Uterus (tissue), 4 donors: ENCODE results near the gene GALNT18. TPM values are rescaled to one million over a fixed set of nuclear protein-coding genes. Genes with fewer than 3 reads are reported as not detected.

Experiments used
- DNase-seq, 2 donors: peaks; one replicate each; pipeline ENCODE4 v3.0.0-alpha.2; 2019 to 2020
- H3K27ac ChIP-seq, 2 donors: fragments of 200-600 bp; sonication (generic); 1 replicate in 1 of 2; 2 replicates in 1 of 2; pipeline ENCODE4 v1.5.1; 2016 to 2018
- H3K27me3 ChIP-seq, 2 donors: fragments of 200-600 bp; sonication (generic); one replicate each; pipeline ENCODE4 v1.5.1; 2018 to 2019; ENCODE audit warnings: control low read depth in 1 of 2
- H3K36me3 ChIP-seq, 2 donors: fragments of 200-600 bp; sonication (generic); one replicate each; pipeline ENCODE4 v1.5.1; 2019; ENCODE audit warnings: control low read depth in 1 of 2
- H3K4me1 ChIP-seq, 2 donors: fragments of 200-600 bp; sonication (generic); one replicate each; pipeline ENCODE4 v1.5.1; 2018 to 2019; ENCODE audit warnings: control low read depth in 1 of 2
- H3K4me3 ChIP-seq, 2 donors: fragments of 200-600 bp; sonication (generic); 1 replicate in 1 of 2; 2 replicates in 1 of 2; pipeline ENCODE4 v1.5.1; 2018 to 2019; ENCODE audit warnings: mild to moderate bottlenecking in 1 of 2
- H3K9me3 ChIP-seq, 2 donors: fragments of 200-600 bp; sonication (generic); one replicate each; pipeline ENCODE4 v1.5.1; 2019; ENCODE audit warnings: control low read depth in 1 of 2
- POLR2A ChIP-seq, 2 donors: fragments of 450-650 bp; IDR thresholded peaks; one replicate each; pipeline ENCODE4 v1.6.1; 2016; ENCODE audit warnings: antibody characterized with exemption in 2 of 2, mild to moderate bottlenecking in 1 of 2, moderate library complexity in 1 of 2
- intact Hi-C: fragments of 100-400 bp; cut with DNase I; formaldehyde crosslinking; loops from one replicate; pipeline ENCODE4 v1.15.1; 2023; ENCODE audit warnings: low total_unique reads
- total RNA-seq, 4 donors: library from RNA; depleted of rRNA in 3 of 4; stranded (reverse); fragments of >200 nt in 3 of 4; gene quantifications; one replicate each; pipeline versions ENCODE4 v1.1.0 to v1.2.4, GENCODE V29; 2014 to 2023
- TF ChIP-seq, protein P1 (sequence below), 4 experiments: fragments of 200-600 bp in 2 of 4; fragments of 450-650 bp in 2 of 4; sonication (generic) in 2 of 4; IDR thresholded peaks; one replicate each; pipeline ENCODE4 v1.5.1; 2016 to 2019; ENCODE audit warnings: antibody characterized with exemption in 4 of 4, mild to moderate bottlenecking in 2 of 4, moderate library complexity in 1 of 4
- donor health status: DM: yes; HTN: yes; CAD: no.

GALNT18 gene
- total RNA-seq, 4 donors from 2014 or later = 21.4 to 35.1 (median 27.3) TPM

- H3K27ac ChIP-seq = peak overlapping the region; percentile 33 to 68
Measured at GRCh38 chr11:11409901-11410300, 211.9 kb downstream of the GALNT18 start.

DNA sequence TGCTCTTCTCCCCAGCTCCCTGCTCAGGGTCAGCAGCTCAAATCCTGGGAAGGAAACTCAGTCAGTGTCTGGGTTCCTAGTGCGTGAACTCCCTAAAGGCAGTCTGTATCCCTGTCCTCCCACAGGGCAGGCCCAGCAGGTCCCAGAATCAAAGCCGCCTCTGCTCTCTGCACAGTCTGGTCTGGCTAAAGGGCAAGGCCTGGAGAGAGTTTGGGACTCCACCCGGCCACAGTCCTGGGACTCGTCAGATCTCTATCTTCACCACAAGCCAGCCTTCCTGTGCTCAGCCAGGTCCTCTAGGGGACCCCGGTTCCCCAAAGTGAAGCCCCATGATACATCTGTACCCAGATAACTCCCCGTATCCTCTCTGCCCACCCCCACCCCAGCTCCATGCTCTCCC lies 212.6 kb downstream of the GALNT18 start:
- no peak for DNase-seq
- no peaks in the 10 kb centered on the region for H3K36me3 ChIP-seq
- no peaks in the 10 kb centered on the region for H3K27me3 ChIP-seq
- no peak overlapping the region for H3K4me3 ChIP-seq
- intact Hi-C loops = no loop called here
- H3K9me3 ChIP-seq = no peaks in the 10 kb centered on the region
- peaks cover 0 to 30% of the 10 kb centered on the region in 2 donors for H3K4me1 ChIP-seq
- TF ChIP-seq POLR2A (IDR thresholded peaks at IDR 0.05) = no peak
- TF ChIP-seq, protein P1, sequence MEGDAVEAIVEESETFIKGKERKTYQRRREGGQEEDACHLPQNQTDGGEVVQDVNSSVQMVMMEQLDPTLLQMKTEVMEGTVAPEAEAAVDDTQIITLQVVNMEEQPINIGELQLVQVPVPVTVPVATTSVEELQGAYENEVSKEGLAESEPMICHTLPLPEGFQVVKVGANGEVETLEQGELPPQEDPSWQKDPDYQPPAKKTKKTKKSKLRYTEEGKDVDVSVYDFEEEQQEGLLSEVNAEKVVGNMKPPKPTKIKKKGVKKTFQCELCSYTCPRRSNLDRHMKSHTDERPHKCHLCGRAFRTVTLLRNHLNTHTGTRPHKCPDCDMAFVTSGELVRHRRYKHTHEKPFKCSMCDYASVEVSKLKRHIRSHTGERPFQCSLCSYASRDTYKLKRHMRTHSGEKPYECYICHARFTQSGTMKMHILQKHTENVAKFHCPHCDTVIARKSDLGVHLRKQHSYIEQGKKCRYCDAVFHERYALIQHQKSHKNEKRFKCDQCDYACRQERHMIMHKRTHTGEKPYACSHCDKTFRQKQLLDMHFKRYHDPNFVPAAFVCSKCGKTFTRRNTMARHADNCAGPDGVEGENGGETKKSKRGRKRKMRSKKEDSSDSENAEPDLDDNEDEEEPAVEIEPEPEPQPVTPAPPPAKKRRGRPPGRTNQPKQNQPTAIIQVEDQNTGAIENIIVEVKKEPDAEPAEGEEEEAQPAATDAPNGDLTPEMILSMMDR (IDR thresholded peaks at IDR 0.05) = no peak
- peak overlapping the region; percentile 33 to 68 for H3K27ac ChIP-seq

More at GRCh38 chr11:11409901-11410300, 211.9 kb downstream of the GALNT18 start:
- Histone ChIP-seq H3K4me3 (no peak overlapping the region), H3K36me3 (no peaks in the 10 kb centered on the region), H3K27me3 (no peaks in the 10 kb centered on the region), H3K4me1 (peaks cover 0 to 30% of the 10 kb centered on the region in 2 donors), H3K9me3 (no peaks in the 10 kb centered on the region)
- peak in 1 of 2 donors; percentile 37 for DNase-seq
- intact Hi-C loops = no loop called here
- TF ChIP-seq POLR2A (IDR thresholded peaks at IDR 0.05) = no peak
- TF ChIP-seq, protein P1 (IDR thresholded peaks at IDR 0.05) = no peak

DNA sequence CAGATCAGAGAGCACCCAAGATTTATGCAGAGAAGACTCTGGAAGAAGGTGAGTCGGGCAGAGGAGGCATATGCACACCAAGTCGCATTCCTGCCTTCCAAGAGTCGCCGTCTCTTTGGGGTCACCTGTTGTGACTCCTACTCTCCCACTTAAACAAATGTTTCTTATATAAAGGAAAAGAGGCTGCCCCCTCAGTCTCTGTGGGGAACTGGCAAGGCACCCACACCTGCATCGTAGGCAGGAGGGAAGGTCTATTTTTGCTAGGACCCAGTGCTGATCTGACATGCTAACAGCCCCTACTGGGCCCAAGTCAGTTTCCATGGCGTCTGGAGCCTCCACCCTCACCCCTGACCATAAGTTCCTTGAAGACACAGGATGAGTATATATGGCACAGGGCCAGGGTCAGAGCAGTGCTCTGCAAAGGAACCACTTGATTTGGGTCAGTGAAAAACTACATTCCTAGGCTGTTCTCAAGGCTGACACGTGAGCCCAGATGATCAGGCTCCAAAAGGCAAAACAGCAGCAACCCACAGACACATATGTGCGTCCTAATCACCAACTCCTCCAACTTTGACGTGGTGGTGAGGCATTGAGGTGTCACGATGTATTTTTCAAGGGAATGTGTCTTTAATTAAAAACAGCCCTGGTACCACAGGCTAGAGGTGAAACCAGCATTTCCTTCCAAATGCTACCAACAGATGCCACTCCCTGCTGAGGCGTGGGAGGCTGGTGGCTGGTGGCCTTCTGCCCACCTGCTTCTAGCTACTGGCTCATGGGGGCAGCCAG lies 213.2 kb downstream of the GALNT18 start:
- Histone ChIP-seq H3K9me3 (no peaks in the 10 kb centered on the region), H3K36me3 (no peaks in the 10 kb centered on the region), H3K27me3 (no peaks in the 10 kb centered on the region), H3K27ac (peak overlapping the region; percentile 33 to 68), H3K4me1 (peaks cover 0 to 30% of the 10 kb centered on the region in 2 donors), H3K4me3 (no peak overlapping the region)
- peak in 1 of 2 donors; percentile 43 for DNase-seq
- intact Hi-C loops = no loop called here
- no peak for TF ChIP-seq POLR2A (IDR thresholded peaks at IDR 0.05)
- TF ChIP-seq, protein P1 (IDR thresholded peaks at IDR 0.05) = no peak

DNA sequence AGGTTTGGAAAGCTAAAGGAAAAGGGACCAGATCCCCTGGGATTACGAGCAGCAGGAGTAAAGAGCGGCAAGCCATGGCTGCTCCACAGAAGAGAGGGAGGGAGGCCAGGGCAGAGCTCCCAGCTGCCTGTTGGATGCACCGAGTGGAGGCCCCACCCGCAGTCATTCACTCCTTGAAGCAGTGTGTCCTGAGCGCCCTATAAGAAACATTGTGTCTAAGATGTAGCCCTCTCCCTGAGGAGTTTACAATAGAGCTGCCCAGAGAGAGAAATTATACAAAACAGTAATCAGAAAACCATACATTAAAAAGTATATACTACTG lies 214.1 kb downstream of the GALNT18 start:
- no peaks in the 10 kb centered on the region for H3K9me3 ChIP-seq
- no peaks in the 10 kb centered on the region for H3K27me3 ChIP-seq
- TF ChIP-seq POLR2A (IDR thresholded peaks at IDR 0.05) = no peak
- TF ChIP-seq, protein P1 (IDR thresholded peaks at IDR 0.05) = no peak
- intact Hi-C loops = no loop called here
- H3K4me1 ChIP-seq = peaks cover 0 to 30% of the 10 kb centered on the region in 2 donors
- H3K4me3 ChIP-seq = no peak overlapping the region
- H3K27ac ChIP-seq = peak overlapping the region; percentile 50 to 76
- no peaks in the 10 kb centered on the region for H3K36me3 ChIP-seq
- no peak for DNase-seq

DNA sequence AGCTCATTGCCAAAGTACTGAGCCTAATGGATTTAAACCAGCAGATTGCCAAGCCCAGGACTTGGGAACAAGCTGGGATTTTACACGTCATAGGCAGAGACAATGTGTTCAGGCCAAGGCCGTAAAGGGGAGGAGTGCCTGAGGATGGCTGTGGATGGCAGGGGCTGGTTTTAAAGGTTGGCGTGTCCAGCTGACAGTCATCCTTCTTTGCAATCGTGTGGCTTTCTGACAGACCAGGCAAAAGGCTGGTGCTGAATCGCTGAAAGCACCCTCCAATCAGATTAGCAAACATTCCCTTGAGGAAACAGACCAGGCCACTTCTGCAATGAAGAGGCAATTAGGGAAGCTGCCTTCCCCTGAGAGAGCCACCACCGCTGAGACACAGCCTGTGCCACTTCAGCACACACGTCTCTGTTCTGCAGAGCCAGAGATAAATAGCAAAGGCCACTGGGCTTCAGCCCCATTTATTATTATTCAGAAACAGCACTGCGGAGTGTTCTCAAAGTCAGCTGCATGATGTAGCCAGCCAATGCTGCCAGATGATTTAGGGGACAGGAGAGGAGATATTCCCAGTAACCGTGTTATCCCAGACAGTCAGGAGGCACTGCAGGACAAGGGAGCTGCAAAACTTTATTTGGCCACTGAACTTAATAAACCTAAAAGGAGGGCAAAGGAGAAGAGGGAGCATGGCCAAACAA lies 214.6 kb downstream of the GALNT18 start:
- TF ChIP-seq POLR2A (IDR thresholded peaks at IDR 0.05) = no peak
- TF ChIP-seq, protein P1 (IDR thresholded peaks at IDR 0.05) = peak in 3 of 4 experiments; percentile 32 to 41 (median 34)
- peak overlapping the region; percentile 50 to 76 for H3K27ac ChIP-seq
- H3K4me1 ChIP-seq = peaks cover 0 to 30% of the 10 kb centered on the region in 2 donors
- no peaks in the 10 kb centered on the region for H3K27me3 ChIP-seq
- intact Hi-C loops = no loop called here
- no peaks in the 10 kb centered on the region for H3K9me3 ChIP-seq
- H3K36me3 ChIP-seq = no peaks in the 10 kb centered on the region
- peak in 1 of 2 donors; percentile 37 for DNase-seq
- H3K4me3 ChIP-seq = no peak overlapping the region
